ENCODE data around the gene FOXA2.

GRCh38 chr20:22567944-22568871, 16.2 kb downstream of the FOXA2 start:
- TF ChIP-seq POLR2A (IDR thresholded peaks at IDR 0.05; ENCODE audit: low read depth, low read length), result no peak
- no peak for TF ChIP-seq POLR2AphosphoS5 (IDR thresholded peaks at IDR 0.05; ENCODE audit: low read depth, low read length)
- no peak for TF ChIP-seq TAF1 (IDR thresholded peaks at IDR 0.05; ENCODE audit: low read depth, low read length)
- TF ChIP-seq PAX5 (IDR thresholded peaks at IDR 0.05; ENCODE audit: insufficient read depth, low read length, severe bottlenecking), result no peak

All from GM12891 (cell line).